DND-41 (cell line): ENCODE results near the gene BTBD16.

Experiments
- ATAC-seq: fragments of 200-7000 bp; cut with Tn5 transposase; 3 replicates; pipeline ENCODE4 v1.9.1; 2021; ENCODE audit warnings: low read depth; ENCODE audit not compliant: insufficient read depth
- DNase-seq: peaks from one replicate; pipeline ENCODE4 v3.0.0-alpha.2; 2020
- H2AFZ ChIP-seq: 2 replicates; pipeline ENCODE4 v1.6.0; 2012; ENCODE audit warnings: low read depth, low read length
- H3K27ac ChIP-seq: 2 replicates; pipeline ENCODE4 v1.5.1; 2012; ENCODE audit warnings: low read length, inconsistent platforms
- H3K27me3 ChIP-seq: fragments of 200-600 bp; sonication (generic); 2 replicates; pipeline ENCODE4 v1.6.0; 2012; ENCODE audit warnings: low read length, mild to moderate bottlenecking, inconsistent platforms; ENCODE audit not compliant: insufficient read depth, poor library complexity
- H3K36me3 ChIP-seq: 2 replicates; pipeline ENCODE4 v1.5.1; 2012; ENCODE audit warnings: low read length, inconsistent platforms; ENCODE audit not compliant: insufficient read depth
- H3K4me1 ChIP-seq: 2 replicates; pipeline ENCODE4 v1.5.1; 2012; ENCODE audit warnings: mild to moderate bottlenecking, low read length; ENCODE audit not compliant: insufficient read depth
- H3K4me2 ChIP-seq: 2 replicates; pipeline ENCODE4 v1.6.0; 2012; ENCODE audit warnings: mild to moderate bottlenecking, moderate library complexity, low read length, inconsistent platforms; ENCODE audit not compliant: insufficient read depth
- H3K4me3 ChIP-seq, 2 experiments: fragments of 200-600 bp in 1 of 2; shearing (Covaris generic) in 1 of 2; 2 replicates each; pipeline ENCODE4 v1.5.1; 2012 to 2016; ENCODE audit warnings: inconsistent platforms in 2 of 2, low read length in 2 of 2, mild to moderate bottlenecking in 2 of 2, low read depth in 1 of 2, moderate library complexity in 1 of 2
- H3K79me2 ChIP-seq: 2 replicates; pipeline ENCODE4 v1.6.0; 2012; ENCODE audit warnings: low read length, inconsistent platforms; ENCODE audit not compliant: insufficient read depth
- H3K9ac ChIP-seq: 2 replicates; pipeline ENCODE4 v1.6.0; 2012; ENCODE audit warnings: low read depth, mild to moderate bottlenecking, inconsistent platforms, low read length, moderate library complexity
- H3K9me3 ChIP-seq: 2 replicates; pipeline ENCODE4 v1.5.1; 2012; ENCODE audit warnings: low read length, moderate library complexity, mild to moderate bottlenecking, inconsistent platforms; ENCODE audit not compliant: insufficient read depth, severe bottlenecking
- H4K20me1 ChIP-seq: 2 replicates; pipeline ENCODE4 v1.6.0; 2012; ENCODE audit warnings: low read length; ENCODE audit not compliant: insufficient read depth
- CTCF ChIP-seq: IDR thresholded peaks from 2 replicates; pipeline ENCODE4 v1.5.1; 2012; ENCODE audit warnings: borderline replicate concordance, low read length, moderate library complexity, mild to moderate bottlenecking; ENCODE audit not compliant: poor library complexity, severe bottlenecking; ENCODE audit errors: extremely low read depth
- EZH2 ChIP-seq: IDR thresholded peaks from 3 replicates; pipeline ENCODE4 v1.6.1; 2012; ENCODE audit warnings: borderline replicate concordance, low read depth, mild to moderate bottlenecking, moderate library complexity, low read length, inconsistent platforms; ENCODE audit not compliant: severe bottlenecking

The BTBD16 gene

GRCh38 chr10:122263971-122264370, 7.1 kb upstream of the BTBD16 start:
- Histone ChIP-seq H3K9me3 (no peaks in the 10 kb centered on the region), H3K27me3 (peaks cover 2% of the 10 kb centered on the region), H3K79me2 (no peaks in the 10 kb centered on the region), H4K20me1 (no peaks in the 10 kb centered on the region), H3K36me3 (no peaks in the 10 kb centered on the region), H3K4me3 (no peak overlapping the region), H3K9ac (no peak overlapping the region), H3K4me2 (no peak overlapping the region), H3K27ac (no peak overlapping the region), H2AFZ (no peak overlapping the region), H3K4me1 (no peaks in the 10 kb centered on the region)
- ATAC-seq (no peak), DNase-seq (no peak)
- TF ChIP-seq CTCF, result no peak

- no peaks in the 10 kb centered on the region for H3K79me2 ChIP-seq
- peaks cover 2% of the 10 kb centered on the region for H3K27me3 ChIP-seq
- H3K4me1 ChIP-seq, result no peaks in the 10 kb centered on the region
- H2AFZ ChIP-seq, result no peak overlapping the region
- ATAC-seq (no peak), DNase-seq (no peak)
- no peaks in the 10 kb centered on the region for H4K20me1 ChIP-seq
- H3K9me3 ChIP-seq, result no peaks in the 10 kb centered on the region
- H3K4me2 ChIP-seq, result no peak overlapping the region
- no peak for TF ChIP-seq EZH2
- no peak for TF ChIP-seq CTCF
- H3K36me3 ChIP-seq, result no peaks in the 10 kb centered on the region
- no peak overlapping the region for H3K27ac ChIP-seq
- no peak overlapping the region for H3K4me3 ChIP-seq
- H3K9ac ChIP-seq, result no peak overlapping the region
Measured at GRCh38 chr10:122264436-122264835, 6.7 kb upstream of the BTBD16 start.

GRCh38 chr10:122264931-122265330, 6.2 kb upstream of the BTBD16 start:
- peaks cover 2% of the 10 kb centered on the region for H3K27me3 ChIP-seq

More at GRCh38 chr10:122264931-122265330, 6.2 kb upstream of the BTBD16 start:
- Histone ChIP-seq H3K27ac (no peak overlapping the region), H3K4me2 (no peak overlapping the region), H3K4me3 (no peak overlapping the region), H3K9ac (no peak overlapping the region), H3K36me3 (no peaks in the 10 kb centered on the region), H3K9me3 (no peaks in the 10 kb centered on the region), H2AFZ (no peak overlapping the region), H4K20me1 (no peaks in the 10 kb centered on the region), H3K4me1 (no peaks in the 10 kb centered on the region), H3K79me2 (no peaks in the 10 kb centered on the region)
- ATAC-seq (no peak), DNase-seq (no peak)
- no peak for TF ChIP-seq CTCF
- TF ChIP-seq EZH2, result no peak
